Nephron (organoid): ENCODE measurements around the gene SLC37A2.
A peak's percentile ranks its signal among the peaks of the same experiment; 100 is the strongest.

Experiments used
- H3K27ac Mint-ChIP-seq, 3 experiments: 2 replicates each; pipeline ENCODE4 v1.8.0; 2020; ENCODE audit warnings: mixed read lengths in 3 of 3, mild to moderate bottlenecking in 2 of 3, moderate library complexity in 1 of 3
- H3K27me3 Mint-ChIP-seq: 2 replicates; pipeline ENCODE4 v1.8.0; 2021; ENCODE audit warnings: low read depth, mild to moderate bottlenecking, moderate library complexity, mixed read lengths
- H3K36me3 Mint-ChIP-seq: 2 replicates; pipeline ENCODE4 v1.8.0; 2020; ENCODE audit warnings: low read depth, mixed read lengths
- H3K4me1 Mint-ChIP-seq: 2 replicates; pipeline ENCODE4 v1.8.0; 2020; ENCODE audit warnings: mixed read lengths
- H3K4me3 Mint-ChIP-seq, 3 experiments: 2 replicates each; pipeline ENCODE4 v1.8.0; 2020; ENCODE audit warnings: mild to moderate bottlenecking in 3 of 3, mixed read lengths in 3 of 3, moderate library complexity in 2 of 3
- H3K9me3 Mint-ChIP-seq: 2 replicates; pipeline ENCODE4 v1.8.0; 2020; ENCODE audit warnings: mixed read lengths
- TF ChIP-seq, protein P1 (sequence below), 3 experiments: fragments of 200-600 bp; sonication (generic); IDR thresholded peaks; one replicate each; pipeline ENCODE4 v1.5.0; 2021; ENCODE audit warnings: antibody characterized with exemption in 3 of 3; ENCODE audit not compliant: unreplicated experiment in 3 of 3

Gene SLC37A2

GRCh38 chr11:125071435-125071834 is 8.3 kb downstream of the SLC37A2 start:
- Mint-ChIP-seq H3K27ac (peak overlapping the region in 1 of 3 experiments; percentile 45), H3K4me3 (no peak overlapping the region), H3K36me3 (no peaks in the 10 kb centered on the region), H3K4me1 (peaks cover 23% of the 10 kb centered on the region), H3K9me3 (no peaks in the 10 kb centered on the region), H3K27me3 (peaks cover 14% of the 10 kb centered on the region)
- TF ChIP-seq, protein P1, sequence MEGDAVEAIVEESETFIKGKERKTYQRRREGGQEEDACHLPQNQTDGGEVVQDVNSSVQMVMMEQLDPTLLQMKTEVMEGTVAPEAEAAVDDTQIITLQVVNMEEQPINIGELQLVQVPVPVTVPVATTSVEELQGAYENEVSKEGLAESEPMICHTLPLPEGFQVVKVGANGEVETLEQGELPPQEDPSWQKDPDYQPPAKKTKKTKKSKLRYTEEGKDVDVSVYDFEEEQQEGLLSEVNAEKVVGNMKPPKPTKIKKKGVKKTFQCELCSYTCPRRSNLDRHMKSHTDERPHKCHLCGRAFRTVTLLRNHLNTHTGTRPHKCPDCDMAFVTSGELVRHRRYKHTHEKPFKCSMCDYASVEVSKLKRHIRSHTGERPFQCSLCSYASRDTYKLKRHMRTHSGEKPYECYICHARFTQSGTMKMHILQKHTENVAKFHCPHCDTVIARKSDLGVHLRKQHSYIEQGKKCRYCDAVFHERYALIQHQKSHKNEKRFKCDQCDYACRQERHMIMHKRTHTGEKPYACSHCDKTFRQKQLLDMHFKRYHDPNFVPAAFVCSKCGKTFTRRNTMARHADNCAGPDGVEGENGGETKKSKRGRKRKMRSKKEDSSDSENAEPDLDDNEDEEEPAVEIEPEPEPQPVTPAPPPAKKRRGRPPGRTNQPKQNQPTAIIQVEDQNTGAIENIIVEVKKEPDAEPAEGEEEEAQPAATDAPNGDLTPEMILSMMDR (IDR thresholded peaks at IDR 0.05; ENCODE audit: unreplicated experiment in 3 of 3): no peak

DNA sequence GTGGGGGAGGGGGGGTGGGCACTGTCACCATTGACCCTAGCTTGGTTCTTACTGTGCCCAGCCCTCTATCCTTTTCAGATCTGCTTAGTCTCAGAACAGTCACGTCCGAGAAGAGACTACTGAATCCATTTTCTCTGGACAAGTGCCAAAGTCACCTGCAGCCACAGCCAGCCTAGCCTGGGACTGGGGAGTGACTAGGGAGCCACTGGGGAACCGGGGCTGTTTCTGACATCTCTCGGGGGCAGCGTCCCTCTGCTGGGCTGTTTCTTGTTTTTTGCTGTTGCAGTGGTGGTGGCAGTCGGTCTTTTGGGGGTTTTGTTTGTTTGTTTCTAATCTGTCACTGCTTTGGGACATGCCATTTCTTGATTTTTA is 8.7 kb downstream of the SLC37A2 start:
- Mint-ChIP-seq H3K9me3 (no peaks in the 10 kb centered on the region), H3K4me1 (peaks cover 23% of the 10 kb centered on the region), H3K27ac (no peak overlapping the region), H3K36me3 (no peaks in the 10 kb centered on the region), H3K27me3 (peaks cover 13% of the 10 kb centered on the region), H3K4me3 (no peak overlapping the region)
- TF ChIP-seq, protein P1 (IDR thresholded peaks at IDR 0.05; ENCODE audit: unreplicated experiment in 3 of 3): no peak

DNA sequence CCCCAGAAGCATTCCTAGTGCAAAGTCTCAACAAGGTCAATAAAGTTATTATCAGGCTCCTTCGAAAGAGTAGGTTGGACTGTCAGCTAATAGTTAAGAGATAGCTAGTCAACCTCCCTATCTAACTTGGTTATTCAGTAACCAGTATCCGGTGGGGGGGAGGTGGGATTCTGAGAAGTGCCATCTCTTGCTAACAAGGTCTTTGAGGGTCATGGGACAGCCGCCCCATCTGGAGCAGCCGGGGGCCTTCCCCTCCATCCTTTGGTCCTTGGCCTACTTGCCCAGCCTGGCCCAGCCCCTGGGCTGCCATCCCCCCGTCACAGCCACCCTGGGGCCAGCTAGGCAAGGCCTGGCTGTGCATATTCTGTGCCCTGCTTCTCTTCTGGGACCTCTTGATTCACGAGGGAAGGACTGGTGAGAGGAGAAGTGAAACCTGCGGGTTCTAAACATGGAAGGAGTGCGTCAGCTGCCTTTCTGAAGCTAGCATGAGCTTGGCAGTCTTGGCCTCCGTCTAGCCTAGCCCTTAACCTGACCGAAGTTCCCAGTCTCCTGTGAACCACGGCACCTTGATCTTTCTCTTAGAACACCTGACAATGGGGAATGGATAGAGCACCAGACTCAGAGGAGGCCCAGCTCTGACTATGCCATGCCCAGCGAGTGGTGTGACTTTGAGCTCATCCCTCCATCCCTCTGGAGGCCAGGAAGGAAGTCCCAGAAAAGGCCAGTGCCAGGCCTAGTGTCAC is 9.3 kb downstream of the SLC37A2 start:
- Mint-ChIP-seq H3K27ac (no peak overlapping the region), H3K9me3 (no peaks in the 10 kb centered on the region), H3K27me3 (peaks cover 13% of the 10 kb centered on the region)

GRCh38 chr11:125072961-125073590 is 10.0 kb downstream of the SLC37A2 start:
- Mint-ChIP-seq H3K9me3 (no peaks in the 10 kb centered on the region), H3K36me3 (no peaks in the 10 kb centered on the region), H3K27me3 (peaks cover 13% of the 10 kb centered on the region), H3K4me1 (peaks cover 23% of the 10 kb centered on the region), H3K27ac (no peak overlapping the region), H3K4me3 (no peak overlapping the region)
- TF ChIP-seq, protein P1 (IDR thresholded peaks at IDR 0.05; ENCODE audit: unreplicated experiment in 3 of 3): no peak

More for the DNA sequence above, 9.3 kb downstream of the SLC37A2 start:
- TF ChIP-seq, protein P1 (IDR thresholded peaks at IDR 0.05; ENCODE audit: unreplicated experiment in 3 of 3): no peak
- peaks cover 23% of the 10 kb centered on the region for H3K4me1 Mint-ChIP-seq
- no peak overlapping the region for H3K4me3 Mint-ChIP-seq
- H3K36me3 Mint-ChIP-seq: no peaks in the 10 kb centered on the region

- Mint-ChIP-seq H3K4me3 (no peak overlapping the region), H3K4me1 (peaks cover 23% of the 10 kb centered on the region), H3K9me3 (no peaks in the 10 kb centered on the region), H3K36me3 (no peaks in the 10 kb centered on the region), H3K27me3 (peaks cover 10% of the 10 kb centered on the region), H3K27ac (no peak overlapping the region)
- TF ChIP-seq, protein P1 (IDR thresholded peaks at IDR 0.05; ENCODE audit: unreplicated experiment in 3 of 3): no peak
Observed at GRCh38 chr11:125073616-125074483, 10.7 kb downstream of the SLC37A2 start.
